K562 (cell line): Measurements from ENCODE around the gene ITGB5. TPM values are rescaled to one million over a fixed set of nuclear protein-coding genes. Genes with fewer than 3 reads are reported as not detected.

Experiments
- ATAC-seq: fragments of 200-7000 bp; cut with Tn5 transposase; 3 replicates; pipeline ENCODE4 v1.9.1; 2020; ENCODE audit warnings: moderate library complexity
- BruUV-seq: library from RNA; stranded (reverse); fragments of 400-500 nt; replicated peaks from 2 replicates; lab custom pipeline; 2021; lab: Mats Ljungman, UMichigan
- CTCF ChIA-PET: fragments of 300-600 bp; formaldehyde crosslinking; extraction: SDS; loops from one replicate; lab custom pipeline; 2021; ENCODE audit warnings: low intra/inter-chr PET ratio; lab: Yijun Ruan, JAX
- POLR2A ChIA-PET: fragments of 300-600, 350-650 bp; sonication (Branson Sonifier 250); formaldehyde crosslinking; extraction: SDS; loops from one replicate; lab custom pipeline; 2021; ENCODE audit warnings: antibody characterized with exemption, inconsistent platforms; lab: Yijun Ruan, JAX
- DNase-seq, 4 experiments: peaks; one replicate each; pipeline versions ENCODE4 v3.0.0 to v3.0.0-alpha.2; 2011 to 2018; ENCODE audit warnings: low spot score in 3 of 4, mixed read lengths in 3 of 4; ENCODE audit errors: extremely low read depth in 1 of 4
- FAIRE-seq: peaks from 2 replicates; lab custom pipeline; 2011; peaks lifted over from hg19 to GRCh38; lab: Jason Lieb, UNC
- H2AFZ ChIP-seq: 2 replicates; pipeline ENCODE4 v1.6.0; 2011; ENCODE audit warnings: low read depth, low read length, control low read depth, inconsistent platforms
- H3K27ac ChIP-seq: fragments of 200-600 bp; 3 replicates; pipeline ENCODE4 v1.8.0; 2011; ENCODE audit warnings: low read depth, mild to moderate bottlenecking, control low read depth, inconsistent platforms, low read length, moderate library complexity, mixed read lengths; ENCODE audit errors: extremely low read depth
- H3K27me3 ChIP-seq, 2 experiments: fragments of 300-600 bp in 1 of 2; 2 replicates in 1 of 2; 3 replicates in 1 of 2; pipeline versions ENCODE4 v1.6.0 to v1.8.0; 2011; ENCODE audit warnings: inconsistent platforms in 2 of 2, low read length in 2 of 2, mild to moderate bottlenecking in 1 of 2, mixed read lengths in 1 of 2, moderate library complexity in 1 of 2; ENCODE audit not compliant: control insufficient read depth in 2 of 2, insufficient read depth in 2 of 2
- H3K36me3 ChIP-seq: fragments of 300-600 bp; 3 replicates; pipeline ENCODE4 v1.8.0; 2011; ENCODE audit warnings: mild to moderate bottlenecking, low read length, inconsistent platforms; ENCODE audit not compliant: control insufficient read depth, insufficient read depth
- H3K4me1 ChIP-seq, 2 experiments: fragments of 200-600 bp in 1 of 2; replicated peaks in 1 of 2; 2 replicates in 1 of 2; 3 replicates in 1 of 2; pipeline versions ENCODE4 v1.5.1 to v1.8.0; 2011; ENCODE audit warnings: inconsistent platforms in 2 of 2, low read length in 2 of 2, mild to moderate bottlenecking in 1 of 2, mixed read lengths in 1 of 2, moderate library complexity in 1 of 2; ENCODE audit not compliant: control insufficient read depth in 2 of 2, insufficient read depth in 2 of 2
- H3K4me2 ChIP-seq: 2 replicates; pipeline ENCODE4 v1.6.1; 2011; ENCODE audit warnings: low read length, control low read depth, inconsistent platforms, mixed read lengths; ENCODE audit not compliant: insufficient read depth
- H3K4me3 ChIP-seq: fragments of 200-600 bp; sonication (generic), shearing (Covaris generic); 2 replicates; pipeline ENCODE4 v1.5.1; 2016; ENCODE audit warnings: control low read depth, inconsistent platforms
- H3K79me2 ChIP-seq: fragments of 200-600 bp; 3 replicates; pipeline ENCODE4 v1.8.0; 2011; ENCODE audit warnings: low read length, inconsistent platforms; ENCODE audit not compliant: control insufficient read depth, insufficient read depth
- H3K9ac ChIP-seq, 2 experiments: 2 replicates each; pipeline versions ENCODE4 v1.6.0 to v1.6.1; 2011; ENCODE audit warnings: low read depth in 2 of 2, low read length in 2 of 2, control low read depth in 1 of 2, inconsistent platforms in 1 of 2, mild to moderate bottlenecking in 1 of 2, mixed read lengths in 1 of 2; ENCODE audit not compliant: insufficient read depth in 1 of 2
- H3K9me1 ChIP-seq: one replicate; pipeline ENCODE4 v1.6.0; 2011; ENCODE audit warnings: inconsistent platforms, mild to moderate bottlenecking, low read length, moderate library complexity; ENCODE audit not compliant: control insufficient read depth, insufficient read depth
- H3K9me3 ChIP-seq: replicated peaks from 2 replicates; pipeline ENCODE4 v1.5.1; 2011; ENCODE audit warnings: low read depth, low read length, inconsistent platforms; ENCODE audit not compliant: control insufficient read depth, insufficient read depth
- H4K20me1 ChIP-seq: replicated peaks from 2 replicates; pipeline ENCODE4 v1.6.1; 2011; ENCODE audit warnings: low read length, inconsistent platforms, mixed read lengths; ENCODE audit not compliant: control insufficient read depth, insufficient read depth
- DDX20 ChIP-seq: fragments of 450-650 bp; IDR thresholded peaks from 2 replicates; pipeline ENCODE4 v1.6.1; 2016; ENCODE audit warnings: missing genetic modification characterization, low read depth, mild to moderate bottlenecking, missing compliant biosample characterization, moderate library complexity
- ETV1 ChIP-seq: fragments of 450-650 bp; conservative IDR thresholded peaks from 2 replicates; pipeline ENCODE4 v1.6.1; 2016; ENCODE audit warnings: missing genetic modification characterization, control low read depth, low read depth, missing compliant biosample characterization
- KLF10 ChIP-seq: fragments of 250-450 bp; sonication (Bioruptor Pico); IDR thresholded peaks from 2 replicates; pipeline ENCODE4 v1.6.1; 2021; ENCODE audit warnings: matching md5 sums
- SMC3 ChIP-seq: conservative IDR thresholded peaks from 2 replicates; pipeline ENCODE4 v1.6.1; 2011; ENCODE audit warnings: low read depth, low read length, improper control_type of control experiment; ENCODE audit not compliant: insufficient read depth
- ZNF212 ChIP-seq: fragments of 450-650 bp; formaldehyde crosslinking; IDR thresholded peaks from 2 replicates; pipeline ENCODE4 v1.4.0; 2020; ENCODE audit warnings: mild to moderate bottlenecking
- ZNF263 ChIP-seq: sonication (generic); formaldehyde crosslinking; IDR thresholded peaks from 2 replicates; pipeline ENCODE4 v1.8.0; 2022; ENCODE audit warnings: mild to moderate bottlenecking, missing genetic modification reagents, borderline replicate concordance
- WGBS: fragments of 100-300 bp; shearing (Covaris generic); methylation state at CpG from one replicate; pipeline ENCODE4 v1.1.6; 2016; ENCODE audit warnings: low coverage, mixed read lengths; ENCODE audit not compliant: insufficient coverage; ENCODE audit errors: missing lambda C conversion rate; 5-methylcytosine and 5-hydroxymethylcytosine counted together
- in situ Hi-C: fragments of 300-500 bp; cut with MboI; formaldehyde crosslinking; loops from 4 replicates; pipeline ENCODE4 v1.15.0; 2018; ENCODE audit warnings: inconsistent platforms, mixed read lengths
- intact Hi-C: fragments of 100-400 bp; cut with micrococcal nuclease; formaldehyde crosslinking; loops from 2 replicates; pipeline ENCODE4 v1.14.2; 2022
- polyA plus RNA-seq, 8 experiments: library from polyadenylated mRNA; depleted of rRNA in 4 of 8; stranded (reverse) in 5 of 8; unstranded in 3 of 8; fragments of >200 nt; fragmentation: Nextera tagmentation in 2 of 8; fragmentation: Illumina TruSeq in 1 of 8; extraction: Ambion mirVana in 2 of 8; extraction: Trizol in 1 of 8; gene quantifications; 2 replicates each; pipeline versions ENCODE4 v1.2.1 to v1.2.3, GENCODE V29; 2011 to 2014; ENCODE audit warnings: inconsistent platforms in 1 of 8, missing spikeins in 1 of 8
- total RNA-seq, 7 experiments: library from RNA; depleted of rRNA in 6 of 7; stranded (reverse); fragments of >200 nt in 6 of 7; fragmentation: Illumina TruSeq in 2 of 7; extraction: Trizol in 2 of 7; gene quantifications; 2 replicates each; pipeline versions ENCODE4 v1.2.1 to v1.2.3, GENCODE V29; 2011 to 2021; ENCODE audit warnings: low replicate concordance in 1 of 7
- TF ChIP-seq, protein P1 (sequence below): fragments of 250-450 bp; sonication (Bioruptor Pico); IDR thresholded peaks from 2 replicates; pipeline ENCODE4 v1.5.0; 2020; ENCODE audit warnings: mild to moderate bottlenecking, borderline replicate concordance
- TF ChIP-seq, protein P2 (sequence below): fragments of 250-450 bp; sonication (Bioruptor Pico); IDR thresholded peaks from 2 replicates; pipeline ENCODE4 v1.4.0; 2020; ENCODE audit warnings: mild to moderate bottlenecking, moderate library complexity
- TF ChIP-seq, protein P3 (sequence below): fragments of 450-650 bp; IDR thresholded peaks from 2 replicates; pipeline ENCODE4 v1.6.1; 2018; ENCODE audit not compliant: partially characterized antibody

ITGB5 gene
- total and polyA plus RNA-seq, 9 of the 15 experiments (the other 6 are each of a cell fraction or from before 2014, with no cell fraction given), result 1.7 to 46.8 (median 9.9) TPM

DNA sequence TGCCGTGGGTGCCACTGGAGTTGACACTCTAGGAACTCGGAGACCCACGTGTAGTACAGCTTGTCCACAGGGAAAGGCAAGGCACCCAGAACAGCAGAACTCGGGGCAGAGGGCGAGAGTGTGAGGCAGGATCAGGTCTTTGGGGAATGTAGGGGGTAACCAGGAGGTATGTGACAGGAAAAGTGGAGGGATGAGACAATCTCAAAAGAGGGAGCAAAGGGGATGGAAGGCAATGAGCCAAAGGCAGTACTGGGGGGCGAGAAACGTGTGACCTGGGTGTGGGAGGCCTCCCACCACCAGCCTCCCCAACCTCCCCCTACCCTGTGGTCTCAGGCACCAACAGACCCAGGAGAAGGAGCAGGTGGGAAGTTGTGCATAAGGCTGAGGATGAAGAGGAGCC is 108.0 kb downstream of the ITGB5 start:
- no peak for DNase-seq
- WGBS, result 11% methylated on average over 7 of the region's 7 CpGs
- no peak for ATAC-seq
- Histone ChIP-seq H3K9me1 (no peaks in the 10 kb centered on the region), H4K20me1 (peaks cover 13% of the 10 kb centered on the region; the same call in 1 of the 2 replicates), H3K36me3 (no peaks in the 10 kb centered on the region), H3K9me3 (no peaks in the 10 kb centered on the region), H3K4me3 (no peak overlapping the region), H3K27ac (no peak overlapping the region), H2AFZ (no peak overlapping the region), H3K27me3 (no peaks in the 10 kb centered on the region; a peak in 1 of 5 replicates), H3K4me2 (no peak overlapping the region), H3K79me2 (no peaks in the 10 kb centered on the region), H3K9ac (no peak overlapping the region), H3K4me1 (no peaks in the 10 kb centered on the region; a peak in 1 of 5 replicates)
- ChIA-PET POLR2A (no interaction called here), CTCF (no interaction called here)
- FAIRE-seq, result no peak
- intact Hi-C loops, result no loop called here
- BruUV-seq, result no TSS peak
- in situ Hi-C loops, result no loop called here
- TF ChIP-seq KLF10 (no peak), ZNF263 (CRISPR knock-in tag) (no peak), ZNF212 (CRISPR knock-in tag) (no peak), SMC3 (no peak), DDX20 (no peak), ETV1 (tag) (no peak)
- TF ChIP-seq, protein P1, sequence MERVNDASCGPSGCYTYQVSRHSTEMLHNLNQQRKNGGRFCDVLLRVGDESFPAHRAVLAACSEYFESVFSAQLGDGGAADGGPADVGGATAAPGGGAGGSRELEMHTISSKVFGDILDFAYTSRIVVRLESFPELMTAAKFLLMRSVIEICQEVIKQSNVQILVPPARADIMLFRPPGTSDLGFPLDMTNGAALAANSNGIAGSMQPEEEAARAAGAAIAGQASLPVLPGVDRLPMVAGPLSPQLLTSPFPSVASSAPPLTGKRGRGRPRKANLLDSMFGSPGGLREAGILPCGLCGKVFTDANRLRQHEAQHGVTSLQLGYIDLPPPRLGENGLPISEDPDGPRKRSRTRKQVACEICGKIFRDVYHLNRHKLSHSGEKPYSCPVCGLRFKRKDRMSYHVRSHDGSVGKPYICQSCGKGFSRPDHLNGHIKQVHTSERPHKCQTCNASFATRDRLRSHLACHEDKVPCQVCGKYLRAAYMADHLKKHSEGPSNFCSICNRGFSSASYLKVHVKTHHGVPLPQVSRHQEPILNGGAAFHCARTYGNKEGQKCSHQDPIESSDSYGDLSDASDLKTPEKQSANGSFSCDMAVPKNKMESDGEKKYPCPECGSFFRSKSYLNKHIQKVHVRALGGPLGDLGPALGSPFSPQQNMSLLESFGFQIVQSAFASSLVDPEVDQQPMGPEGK, result no peak
- TF ChIP-seq, protein P2, sequence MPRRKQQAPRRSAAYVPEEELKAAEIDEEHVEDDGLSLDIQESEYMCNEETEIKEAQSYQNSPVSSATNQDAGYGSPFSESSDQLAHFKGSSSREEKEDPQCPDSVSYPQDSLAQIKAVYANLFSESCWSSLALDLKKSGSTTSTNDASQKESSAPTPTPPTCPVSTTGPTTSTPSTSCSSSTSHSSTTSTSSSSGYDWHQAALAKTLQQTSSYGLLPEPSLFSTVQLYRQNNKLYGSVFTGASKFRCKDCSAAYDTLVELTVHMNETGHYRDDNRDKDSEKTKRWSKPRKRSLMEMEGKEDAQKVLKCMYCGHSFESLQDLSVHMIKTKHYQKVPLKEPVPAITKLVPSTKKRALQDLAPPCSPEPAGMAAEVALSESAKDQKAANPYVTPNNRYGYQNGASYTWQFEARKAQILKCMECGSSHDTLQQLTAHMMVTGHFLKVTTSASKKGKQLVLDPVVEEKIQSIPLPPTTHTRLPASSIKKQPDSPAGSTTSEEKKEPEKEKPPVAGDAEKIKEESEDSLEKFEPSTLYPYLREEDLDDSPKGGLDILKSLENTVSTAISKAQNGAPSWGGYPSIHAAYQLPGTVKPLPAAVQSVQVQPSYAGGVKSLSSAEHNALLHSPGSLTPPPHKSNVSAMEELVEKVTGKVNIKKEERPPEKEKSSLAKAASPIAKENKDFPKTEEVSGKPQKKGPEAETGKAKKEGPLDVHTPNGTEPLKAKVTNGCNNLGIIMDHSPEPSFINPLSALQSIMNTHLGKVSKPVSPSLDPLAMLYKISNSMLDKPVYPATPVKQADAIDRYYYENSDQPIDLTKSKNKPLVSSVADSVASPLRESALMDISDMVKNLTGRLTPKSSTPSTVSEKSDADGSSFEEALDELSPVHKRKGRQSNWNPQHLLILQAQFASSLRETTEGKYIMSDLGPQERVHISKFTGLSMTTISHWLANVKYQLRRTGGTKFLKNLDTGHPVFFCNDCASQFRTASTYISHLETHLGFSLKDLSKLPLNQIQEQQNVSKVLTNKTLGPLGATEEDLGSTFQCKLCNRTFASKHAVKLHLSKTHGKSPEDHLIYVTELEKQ (CRISPR knock-in tag), result no peak
- TF ChIP-seq, protein P3, sequence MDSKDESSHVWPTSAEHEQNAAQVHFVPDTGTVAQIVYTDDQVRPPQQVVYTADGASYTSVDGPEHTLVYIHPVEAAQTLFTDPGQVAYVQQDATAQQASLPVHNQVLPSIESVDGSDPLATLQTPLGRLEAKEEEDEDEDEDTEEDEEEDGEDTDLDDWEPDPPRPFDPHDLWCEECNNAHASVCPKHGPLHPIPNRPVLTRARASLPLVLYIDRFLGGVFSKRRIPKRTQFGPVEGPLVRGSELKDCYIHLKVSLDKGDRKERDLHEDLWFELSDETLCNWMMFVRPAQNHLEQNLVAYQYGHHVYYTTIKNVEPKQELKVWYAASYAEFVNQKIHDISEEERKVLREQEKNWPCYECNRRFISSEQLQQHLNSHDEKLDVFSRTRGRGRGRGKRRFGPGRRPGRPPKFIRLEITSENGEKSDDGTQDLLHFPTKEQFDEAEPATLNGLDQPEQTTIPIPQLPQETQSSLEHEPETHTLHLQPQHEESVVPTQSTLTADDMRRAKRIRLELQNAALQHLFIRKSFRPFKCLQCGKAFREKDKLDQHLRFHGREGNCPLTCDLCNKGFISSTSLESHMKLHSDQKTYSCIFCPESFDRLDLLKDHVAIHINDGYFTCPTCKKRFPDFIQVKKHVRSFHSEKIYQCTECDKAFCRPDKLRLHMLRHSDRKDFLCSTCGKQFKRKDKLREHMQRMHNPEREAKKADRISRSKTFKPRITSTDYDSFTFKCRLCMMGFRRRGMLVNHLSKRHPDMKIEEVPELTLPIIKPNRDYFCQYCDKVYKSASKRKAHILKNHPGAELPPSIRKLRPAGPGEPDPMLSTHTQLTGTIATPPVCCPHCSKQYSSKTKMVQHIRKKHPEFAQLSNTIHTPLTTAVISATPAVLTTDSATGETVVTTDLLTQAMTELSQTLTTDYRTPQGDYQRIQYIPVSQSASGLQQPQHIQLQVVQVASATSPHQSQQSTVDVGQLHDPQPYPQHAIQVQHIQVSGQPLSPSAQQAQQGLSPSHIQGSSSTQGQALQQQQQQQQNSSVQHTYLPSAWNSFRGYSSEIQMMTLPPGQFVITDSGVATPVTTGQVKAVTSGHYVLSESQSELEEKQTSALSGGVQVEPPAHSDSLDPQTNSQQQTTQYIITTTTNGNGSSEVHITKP, result no peak
